ENCODE measurements around the gene DSCAML1. TPM values are rescaled to one million over a fixed set of nuclear protein-coding genes. Genes with fewer than 3 reads are reported as not detected.

The DSCAML1 gene
- total and polyA plus RNA-seq, 2 experiments from 2014 or later = not detected

DNA sequence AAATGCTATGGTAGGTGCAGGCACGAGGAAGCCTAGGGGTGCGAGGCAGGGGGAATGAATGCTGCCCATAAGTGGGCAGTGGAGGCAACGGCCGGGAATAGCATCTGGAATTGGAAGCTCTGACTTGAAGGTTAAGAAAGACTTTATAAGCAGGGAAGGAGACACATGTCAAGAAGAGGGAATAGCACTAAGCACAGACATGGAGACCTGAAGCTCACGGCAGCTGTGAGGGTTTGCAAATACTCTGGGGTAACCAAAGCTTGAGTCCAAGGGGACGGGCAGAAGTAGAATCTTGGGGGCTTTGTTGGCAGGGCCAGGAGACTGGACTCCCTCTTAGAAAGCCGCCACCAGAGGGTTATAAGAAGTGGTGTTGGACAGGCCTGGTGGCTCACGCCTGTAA lies 356.8 kb downstream of the DSCAML1 start:
- Histone ChIP-seq H3K27ac (no peak overlapping the region), H3K9ac (no peak overlapping the region), H3K4me3 (no peak overlapping the region), H3K4me2 (ENCODE audit: unreplicated experiment) (no peak overlapping the region), H3K9me2 (ENCODE audit: insufficient read depth) (no peaks in the 10 kb centered on the region), H3K79me2 (ENCODE audit: insufficient read depth) (no peaks in the 10 kb centered on the region), H2AFZ (no peak overlapping the region), H3K4me1 (ENCODE audit: insufficient read depth) (no peaks in the 10 kb centered on the region), H3K27me3 (replicated peaks; ENCODE audit: insufficient read depth) (peaks cover 37% of the 10 kb centered on the region), H3K9me3 (ENCODE audit: low read depth) (no peaks in the 10 kb centered on the region), H3F3A (ENCODE audit: insufficient read depth) (no peaks in the 10 kb centered on the region), H4K20me1 (ENCODE audit: insufficient read depth) (no peaks in the 10 kb centered on the region), H3K36me3 (ENCODE audit: low read depth) (no peaks in the 10 kb centered on the region)
- WGBS, 2 experiments (ENCODE audit: low coverage in 1 of 2, low lambda C conversion rate in 2 of 2, missing lambda C conversion rate in 2 of 2) = 51 to 57% methylated on average over 8 of the region's 8 CpGs
- DNase-seq = no peak
- in situ Hi-C loops (cut with MboI) = no loop called here
- TF ChIP-seq EZH2 (IDR thresholded peaks at IDR 0.05; ENCODE audit: insufficient read depth, poor library complexity, severe bottlenecking) (no peak), EZH2phosphoT487 (IDR thresholded peaks at IDR 0.05; ENCODE audit: insufficient read depth, low read depth) (no peak)

DNA sequence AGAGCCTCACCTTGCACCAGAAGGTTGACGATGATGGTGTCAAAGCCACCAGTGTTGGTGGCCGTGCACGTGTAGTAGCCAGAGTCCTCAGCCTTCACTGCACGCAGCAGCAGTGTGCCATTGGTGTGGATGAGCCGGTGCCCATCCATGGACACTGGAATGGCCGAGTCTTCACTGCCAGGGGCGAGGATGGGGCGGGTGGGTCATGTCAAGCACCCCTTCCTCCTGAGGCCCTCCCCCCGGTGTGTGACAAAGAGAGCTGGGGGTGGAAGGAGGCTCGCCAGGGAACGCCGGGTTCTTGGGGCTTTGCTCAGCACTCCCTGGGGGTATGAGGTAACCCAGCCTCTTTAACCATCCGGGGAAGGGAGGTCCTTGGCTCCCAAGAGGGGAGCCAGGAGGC lies 357.8 kb downstream of the DSCAML1 start:
- no peak overlapping the region for H3K27ac ChIP-seq
- in situ Hi-C loops (cut with MboI) = loop anchor here (10.0 kb wide), 1 partner anchor 366 kb away; no protein-coding TSS in a partner anchor
- H2AFZ ChIP-seq = no peak overlapping the region
- H4K20me1 ChIP-seq (ENCODE audit: insufficient read depth) = no peaks in the 10 kb centered on the region
- H3K27me3 ChIP-seq (replicated peaks; ENCODE audit: insufficient read depth) = peaks cover 34% of the 10 kb centered on the region
- no peaks in the 10 kb centered on the region for H3K4me1 ChIP-seq (ENCODE audit: insufficient read depth)
- H3K9ac ChIP-seq = no peak overlapping the region
- WGBS, 2 experiments (ENCODE audit: low coverage in 1 of 2, low lambda C conversion rate in 2 of 2, missing lambda C conversion rate in 2 of 2) = 58% methylated on average over 13 of the region's 13 CpGs
- no peak overlapping the region for H3K4me2 ChIP-seq (ENCODE audit: unreplicated experiment)
- no peaks in the 10 kb centered on the region for H3K9me3 ChIP-seq (ENCODE audit: low read depth)
- no peaks in the 10 kb centered on the region for H3K36me3 ChIP-seq (ENCODE audit: low read depth)
- no peaks in the 10 kb centered on the region for H3K9me2 ChIP-seq (ENCODE audit: insufficient read depth)
- H3K4me3 ChIP-seq = no peak overlapping the region
- H3F3A ChIP-seq (ENCODE audit: insufficient read depth) = no peaks in the 10 kb centered on the region
- DNase-seq = no peak
- no peaks in the 10 kb centered on the region for H3K79me2 ChIP-seq (ENCODE audit: insufficient read depth)
- TF ChIP-seq EZH2phosphoT487 (IDR thresholded peaks at IDR 0.05; ENCODE audit: insufficient read depth, low read depth) (no peak), EZH2 (IDR thresholded peaks at IDR 0.05; ENCODE audit: insufficient read depth, poor library complexity, severe bottlenecking) (no peak)

DNA sequence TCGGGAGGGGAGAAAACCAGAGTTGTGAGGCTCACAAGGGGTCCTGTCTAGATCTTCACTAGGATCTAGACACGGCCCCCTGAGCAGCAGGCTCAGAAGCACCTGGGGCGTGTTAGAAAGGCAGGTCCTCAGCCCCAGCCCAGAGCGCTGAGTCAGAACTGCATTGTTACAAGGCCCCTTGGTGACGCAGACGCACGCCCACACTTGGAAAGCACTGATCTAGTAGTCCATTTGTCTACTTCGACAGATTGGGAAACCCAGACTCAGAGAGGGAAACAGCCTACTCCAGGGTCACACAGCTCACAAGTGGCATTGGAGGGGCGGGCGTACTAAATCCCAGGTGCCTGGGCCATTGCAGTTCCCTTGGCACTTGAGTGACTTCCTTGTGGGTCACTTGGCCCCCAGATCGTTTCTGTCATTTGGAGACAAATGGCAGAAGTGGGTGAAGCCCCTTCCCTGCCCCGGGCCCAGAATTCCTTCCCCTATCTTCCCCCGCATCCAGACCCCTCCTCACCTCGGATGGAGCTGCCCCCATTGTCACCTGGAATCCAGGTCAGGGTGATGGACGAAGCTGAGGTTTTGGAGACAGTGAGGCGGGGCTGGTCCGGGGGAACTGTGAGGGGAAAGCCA lies 358.5 kb downstream of the DSCAML1 start:
- no peaks in the 10 kb centered on the region for H4K20me1 ChIP-seq (ENCODE audit: insufficient read depth)
- in situ Hi-C loops (cut with MboI) = loop anchor here (10.0 kb wide), 1 partner anchor 366 kb away; no protein-coding TSS in a partner anchor
- no peak for DNase-seq

DNA sequence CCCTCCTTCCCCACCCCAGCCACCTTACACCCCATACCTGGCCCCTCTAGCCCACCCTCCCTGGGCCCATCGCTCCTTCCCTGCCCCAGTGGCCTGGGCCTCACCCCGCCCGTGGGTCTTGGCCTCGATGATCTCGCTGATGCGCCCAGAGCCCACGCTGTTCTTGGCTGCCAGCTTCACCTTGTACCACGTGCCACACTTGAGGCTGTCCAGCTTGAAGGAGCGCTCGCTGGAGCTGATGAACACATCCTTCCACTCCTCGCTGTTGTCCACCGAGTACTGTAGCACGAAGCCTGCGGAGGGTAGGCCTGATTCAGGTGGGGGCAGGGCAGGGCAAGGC lies 359.3 kb downstream of the DSCAML1 start:
- WGBS, 2 experiments (ENCODE audit: low coverage in 1 of 2, low lambda C conversion rate in 2 of 2, missing lambda C conversion rate in 2 of 2) = 73 to 78% methylated on average over 13 to 14 of the region's 14 CpGs
- TF ChIP-seq EZH2phosphoT487 (IDR thresholded peaks at IDR 0.05; ENCODE audit: insufficient read depth, low read depth) (no peak), EZH2 (IDR thresholded peaks at IDR 0.05; ENCODE audit: insufficient read depth, poor library complexity, severe bottlenecking) (no peak)
- no peaks in the 10 kb centered on the region for H3K79me2 ChIP-seq (ENCODE audit: insufficient read depth)
- no peak overlapping the region for H2AFZ ChIP-seq
- H3K27ac ChIP-seq = no peak overlapping the region
- H3F3A ChIP-seq (ENCODE audit: insufficient read depth) = no peaks in the 10 kb centered on the region
- no peaks in the 10 kb centered on the region for H4K20me1 ChIP-seq (ENCODE audit: insufficient read depth)
- H3K4me2 ChIP-seq (ENCODE audit: unreplicated experiment) = no peak overlapping the region
- H3K9me3 ChIP-seq (ENCODE audit: low read depth) = no peaks in the 10 kb centered on the region
- H3K9ac ChIP-seq = no peak overlapping the region
- no peaks in the 10 kb centered on the region for H3K4me1 ChIP-seq (ENCODE audit: insufficient read depth)
- no peaks in the 10 kb centered on the region for H3K9me2 ChIP-seq (ENCODE audit: insufficient read depth)
- H3K27me3 ChIP-seq (replicated peaks; ENCODE audit: insufficient read depth) = peaks cover 28% of the 10 kb centered on the region
- H3K4me3 ChIP-seq = no peak overlapping the region
- in situ Hi-C loops (cut with MboI) = loop anchor here (10.0 kb wide), 1 partner anchor 367 kb away; no protein-coding TSS in a partner anchor
- DNase-seq = no peak
- no peaks in the 10 kb centered on the region for H3K36me3 ChIP-seq (ENCODE audit: low read depth)

More for the DNA sequence above, 358.5 kb downstream of the DSCAML1 start:
- no peaks in the 10 kb centered on the region for H3K9me2 ChIP-seq (ENCODE audit: insufficient read depth)
- H3F3A ChIP-seq (ENCODE audit: insufficient read depth) = no peaks in the 10 kb centered on the region
- no peak overlapping the region for H3K4me2 ChIP-seq (ENCODE audit: unreplicated experiment)
- H3K9me3 ChIP-seq (ENCODE audit: low read depth) = no peaks in the 10 kb centered on the region
- H3K36me3 ChIP-seq (ENCODE audit: low read depth) = no peaks in the 10 kb centered on the region
- H3K27ac ChIP-seq = no peak overlapping the region
- no peak overlapping the region for H3K9ac ChIP-seq
- H3K4me1 ChIP-seq (ENCODE audit: insufficient read depth) = no peaks in the 10 kb centered on the region
- H3K79me2 ChIP-seq (ENCODE audit: insufficient read depth) = no peaks in the 10 kb centered on the region
- H2AFZ ChIP-seq = no peak overlapping the region
- TF ChIP-seq EZH2 (IDR thresholded peaks at IDR 0.05; ENCODE audit: insufficient read depth, poor library complexity, severe bottlenecking) (no peak), EZH2phosphoT487 (IDR thresholded peaks at IDR 0.05; ENCODE audit: insufficient read depth, low read depth) (no peak)
- WGBS, 2 experiments (ENCODE audit: low coverage in 1 of 2, low lambda C conversion rate in 2 of 2, missing lambda C conversion rate in 2 of 2) = 62 to 65% methylated on average over 17 of the region's 17 CpGs
- no peak overlapping the region for H3K4me3 ChIP-seq
- H3K27me3 ChIP-seq (replicated peaks; ENCODE audit: insufficient read depth) = peaks cover 27% of the 10 kb centered on the region
